RWPE2 (cell line): Measurements from ENCODE around the gene ATXN7.

ENCODE experiments used
- ATAC-seq: fragments of 200-7000 bp; cut with Tn5 transposase; 3 replicates; pipeline ENCODE4 v1.9.1; 2021; ENCODE audit warnings: low read depth
- DNase-seq: peaks from one replicate; pipeline ENCODE4 v3.0.0-alpha.2; 2020; ENCODE audit warnings: low spot score
- H3K27ac ChIP-seq: fragments of 450-650 bp; 2 replicates; pipeline ENCODE4 v1.5.1; 2017; ENCODE audit warnings: mild to moderate bottlenecking; ENCODE audit not compliant: poor library complexity, severe bottlenecking
- H3K27me3 ChIP-seq: fragments of 250-450 bp; sonication (Bioruptor Pico); 2 replicates; pipeline ENCODE4 v1.5.1; 2021; ENCODE audit warnings: mild to moderate bottlenecking, moderate library complexity; ENCODE audit not compliant: insufficient read depth, poor library complexity, severe bottlenecking
- H3K36me3 ChIP-seq: fragments of 250-450 bp; sonication (Bioruptor Pico); 2 replicates; pipeline ENCODE4 v1.5.1; 2020; ENCODE audit warnings: low read depth, mild to moderate bottlenecking, moderate library complexity
- H3K4me1 ChIP-seq: fragments of 250-450 bp; sonication (Bioruptor Pico); 2 replicates; pipeline ENCODE4 v1.5.1; 2021; ENCODE audit warnings: mild to moderate bottlenecking, moderate library complexity; ENCODE audit not compliant: insufficient read depth, poor library complexity, severe bottlenecking
- H3K4me3 ChIP-seq: fragments of 250-450 bp; sonication (Bioruptor Pico); 2 replicates; pipeline ENCODE4 v1.5.1; 2021; ENCODE audit warnings: mild to moderate bottlenecking, moderate library complexity; ENCODE audit not compliant: severe bottlenecking
- H3K9me3 ChIP-seq: fragments of 250-450 bp; sonication (Bioruptor Pico); 2 replicates; pipeline ENCODE4 v1.5.1; 2021; ENCODE audit warnings: mild to moderate bottlenecking, moderate library complexity; ENCODE audit not compliant: severe bottlenecking
- CTCF ChIP-seq: fragments of 450-650 bp; IDR thresholded peaks from one replicate; pipeline ENCODE4 v1.5.1; 2017; ENCODE audit warnings: mild to moderate bottlenecking, moderate library complexity; ENCODE audit not compliant: poor library complexity, severe bottlenecking

ATXN7 gene

GRCh38 chr3:64031540-64032508, 168.2 kb downstream of the ATXN7 start:
- TF ChIP-seq CTCF, result no peak
- DNase-seq (no peak), ATAC-seq (no peak)
- H3K4me1 ChIP-seq, result no peaks in the 10 kb centered on the region
- no peaks in the 10 kb centered on the region for H3K9me3 ChIP-seq
- no peaks in the 10 kb centered on the region for H3K27me3 ChIP-seq
- H3K4me3 ChIP-seq, result no peak overlapping the region
- H3K27ac ChIP-seq, result no peak overlapping the region
- no peaks in the 10 kb centered on the region for H3K36me3 ChIP-seq

GRCh38 chr3:64033069-64033468, 169.4 kb downstream of the ATXN7 start:
- no peak for TF ChIP-seq CTCF
- Histone ChIP-seq H3K36me3 (no peaks in the 10 kb centered on the region), H3K4me1 (no peaks in the 10 kb centered on the region), H3K27ac (no peak overlapping the region), H3K27me3 (no peaks in the 10 kb centered on the region), H3K9me3 (no peaks in the 10 kb centered on the region), H3K4me3 (no peak overlapping the region)
- ATAC-seq (no peak), DNase-seq (no peak)

GRCh38 chr3:64037084-64037483, 173.4 kb downstream of the ATXN7 start:
- Histone ChIP-seq H3K4me1 (no peaks in the 10 kb centered on the region), H3K4me3 (no peak overlapping the region), H3K27me3 (no peaks in the 10 kb centered on the region), H3K36me3 (no peaks in the 10 kb centered on the region), H3K9me3 (no peaks in the 10 kb centered on the region), H3K27ac (no peak overlapping the region)
- DNase-seq (no peak), ATAC-seq (no peak)
- TF ChIP-seq CTCF, result no peak

- TF ChIP-seq CTCF, result no peak
- ATAC-seq, result no peak
- Histone ChIP-seq H3K4me1 (no peaks in the 10 kb centered on the region), H3K36me3 (no peaks in the 10 kb centered on the region), H3K9me3 (no peaks in the 10 kb centered on the region), H3K27me3 (no peaks in the 10 kb centered on the region), H3K27ac (no peak overlapping the region), H3K4me3 (no peak overlapping the region)
- no peak for DNase-seq
Measured at GRCh38 chr3:64038253-64038767, 174.6 kb downstream of the ATXN7 start.

GRCh38 chr3:64039332-64039731, 175.7 kb downstream of the ATXN7 start:
- H3K27me3 ChIP-seq, result no peaks in the 10 kb centered on the region
- no peak overlapping the region for H3K4me3 ChIP-seq
- no peak overlapping the region for H3K27ac ChIP-seq
- TF ChIP-seq CTCF, result no peak
- no peaks in the 10 kb centered on the region for H3K36me3 ChIP-seq
- ATAC-seq (no peak), DNase-seq (no peak)
- no peaks in the 10 kb centered on the region for H3K4me1 ChIP-seq
- H3K9me3 ChIP-seq, result no peaks in the 10 kb centered on the region
